Activated CD8-positive, alpha-beta memory T cell treated with anti-CD3 and anti-CD28 coated beads, Interleukin-2, amount 10 ng/mL, durations not matched to agents 7 days and 5 days (primary cell): Measurements from ENCODE around the gene UTF1. TPM values are rescaled to one million over a fixed set of nuclear protein-coding genes. Genes with fewer than 3 reads are reported as not detected.

Experiments used
- ATAC-seq: fragments of 150-1000 bp; cut with Tn5 transposase; one replicate; pipeline ENCODE4 v1.10.0; 2021; ENCODE audit warnings: moderate library complexity
- CTCF ChIA-PET: fragments of 350-600 bp; sonication (Branson Sonifier 250); formaldehyde crosslinking; loops from one replicate; lab custom pipeline; 2021; ENCODE audit warnings: antibody characterized with exemption; lab: Charles Lee
- DNase-seq: peaks from one replicate; pipeline ENCODE4 v3.0.0-alpha.2; 2020
- H3K27ac Mint-ChIP-seq: one replicate; pipeline ENCODE4 v1.8.0; 2021; ENCODE audit warnings: mild to moderate bottlenecking, mixed read lengths
- H3K27me3 Mint-ChIP-seq: one replicate; pipeline ENCODE4 v1.8.0; 2021; ENCODE audit warnings: mixed read lengths
- H3K36me3 Mint-ChIP-seq: one replicate; pipeline ENCODE4 v1.8.0; 2021; ENCODE audit warnings: mild to moderate bottlenecking, mixed read lengths
- H3K4me1 Mint-ChIP-seq: one replicate; pipeline ENCODE4 v1.8.0; 2021; ENCODE audit warnings: mixed read lengths
- H3K4me3 Mint-ChIP-seq: one replicate; pipeline ENCODE4 v1.8.0; 2021; ENCODE audit warnings: mild to moderate bottlenecking, moderate library complexity, mixed read lengths
- H3K9me3 Mint-ChIP-seq: one replicate; pipeline ENCODE4 v1.8.0; 2022; ENCODE audit warnings: low read depth, mixed read lengths
- total RNA-seq, 2 experiments: library from RNA; stranded (reverse); gene quantifications; one replicate each; pipeline ENCODE4 v1.2.3, GENCODE V29; 2021

The UTF1 gene
- total RNA-seq, 2 experiments from 2014 or later = not detected

DNA sequence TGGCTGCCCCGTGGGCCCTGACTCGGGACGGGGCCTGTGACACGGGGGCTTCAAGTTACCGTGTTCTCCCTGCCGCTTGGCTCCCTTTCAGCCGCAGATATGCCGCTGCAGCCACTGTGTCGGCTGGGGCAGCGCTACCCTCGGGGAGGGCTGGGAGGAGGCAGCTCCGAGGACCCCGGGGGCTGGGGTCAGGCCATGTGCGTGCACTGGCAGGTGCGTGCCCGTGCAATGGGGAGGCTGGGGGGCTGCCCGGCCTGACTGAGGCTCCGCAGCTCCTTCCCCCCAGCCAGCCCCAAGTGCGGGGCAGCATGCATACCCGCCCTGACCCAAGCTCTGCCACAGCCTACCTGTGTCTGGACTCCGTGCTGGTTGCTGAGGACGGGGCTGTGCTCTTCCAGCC is 40.8 kb upstream of the UTF1 start:
- ATAC-seq (no peak), DNase-seq (no peak)
- Mint-ChIP-seq H3K27me3 (peaks cover 14% of the 10 kb centered on the region), H3K9me3 (peaks cover 2% of the 10 kb centered on the region), H3K36me3 (no peaks in the 10 kb centered on the region), H3K27ac (no peak overlapping the region), H3K4me1 (no peaks in the 10 kb centered on the region), H3K4me3 (no peak overlapping the region)
- CTCF ChIA-PET = no interaction called here

DNA sequence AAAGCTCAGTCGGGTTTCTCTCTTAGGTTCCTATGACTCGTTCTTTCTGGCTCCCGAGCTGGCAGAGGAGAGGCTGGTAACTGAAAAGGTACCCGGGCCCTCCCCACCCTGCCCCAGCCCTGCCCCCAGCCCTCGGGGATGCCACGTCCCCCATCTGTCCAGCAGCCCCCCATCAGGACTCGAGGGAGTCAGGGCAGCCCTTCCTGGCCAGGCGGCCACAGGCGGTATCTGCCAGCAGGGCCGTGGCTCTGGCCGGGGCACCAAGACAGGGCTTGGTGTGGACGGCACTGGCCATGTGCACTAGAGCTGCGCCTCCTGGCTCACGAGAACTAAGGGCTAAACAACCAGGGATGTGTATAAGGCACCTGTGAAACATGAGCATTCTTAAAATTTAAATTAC is 40.3 kb upstream of the UTF1 start:
- H3K9me3 Mint-ChIP-seq = no peaks in the 10 kb centered on the region
- CTCF ChIA-PET = no interaction called here
- DNase-seq (no peak), ATAC-seq (no peak)
- no peaks in the 10 kb centered on the region for H3K4me1 Mint-ChIP-seq
- H3K4me3 Mint-ChIP-seq = no peak overlapping the region
- H3K36me3 Mint-ChIP-seq = no peaks in the 10 kb centered on the region
- peaks cover 14% of the 10 kb centered on the region for H3K27me3 Mint-ChIP-seq
- H3K27ac Mint-ChIP-seq = no peak overlapping the region

DNA sequence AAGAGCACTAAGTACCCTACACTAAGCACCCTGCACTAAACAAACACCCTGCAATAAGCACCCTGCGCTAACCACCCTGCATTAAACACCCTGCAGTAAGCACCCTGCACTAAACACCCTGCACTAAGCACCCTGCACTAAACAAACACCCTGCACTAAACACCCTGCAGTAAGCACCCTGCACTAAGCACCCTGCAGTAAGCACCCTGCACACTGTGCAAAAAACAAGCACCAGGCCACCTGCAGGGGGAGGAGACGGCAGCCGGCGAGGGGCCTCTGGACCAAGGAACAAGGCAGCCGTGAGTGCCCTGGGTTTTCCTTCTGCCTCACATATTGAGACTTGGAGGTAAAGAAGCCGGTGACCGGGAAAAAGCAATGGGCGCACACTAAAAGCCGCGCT is 39.8 kb upstream of the UTF1 start:
- no peaks in the 10 kb centered on the region for H3K9me3 Mint-ChIP-seq
- CTCF ChIA-PET = no interaction called here
- H3K4me1 Mint-ChIP-seq = no peaks in the 10 kb centered on the region
- no peaks in the 10 kb centered on the region for H3K36me3 Mint-ChIP-seq
- peaks cover 14% of the 10 kb centered on the region for H3K27me3 Mint-ChIP-seq
- no peak for DNase-seq
- H3K27ac Mint-ChIP-seq = no peak overlapping the region
- no peak for ATAC-seq
- H3K4me3 Mint-ChIP-seq = no peak overlapping the region

DNA sequence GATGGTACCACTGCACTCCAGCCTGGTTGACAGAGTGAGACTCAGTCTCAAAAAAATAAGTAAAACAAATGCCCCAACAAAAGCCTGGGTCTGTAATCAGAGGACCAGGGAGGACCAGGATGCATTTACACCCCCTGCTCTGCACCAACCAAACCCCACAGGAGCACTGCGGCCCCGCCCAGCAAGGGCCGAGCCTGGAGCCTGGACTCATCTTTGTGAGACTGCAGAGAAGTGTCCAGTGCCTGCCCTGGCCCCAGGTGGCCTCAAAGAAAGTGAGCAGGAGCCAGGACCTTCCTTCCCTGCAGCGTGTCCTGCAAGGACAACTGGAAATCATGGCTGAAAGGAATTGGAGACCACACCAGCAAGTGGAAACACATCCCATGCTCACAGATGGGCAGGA is 38.4 kb upstream of the UTF1 start:
- H3K4me3 Mint-ChIP-seq = no peak overlapping the region

DNA sequence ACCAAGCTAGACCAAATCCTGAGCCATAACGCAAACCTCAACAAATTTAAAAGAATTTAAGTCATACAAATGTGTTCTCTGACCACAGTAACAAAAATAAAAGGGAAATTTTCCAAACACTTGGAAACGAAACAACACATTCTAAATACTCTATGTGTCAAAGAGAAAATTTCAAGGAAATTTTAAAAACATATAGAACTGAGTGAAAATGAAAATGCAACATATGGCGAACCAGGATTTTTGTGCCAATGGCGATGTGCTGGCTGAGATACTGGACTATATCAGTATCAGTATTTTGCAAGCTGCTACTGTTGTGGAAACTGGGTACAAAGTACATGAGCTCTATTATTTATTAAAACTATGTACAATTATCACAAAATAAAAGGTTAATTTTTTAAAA is 35.9 kb upstream of the UTF1 start:
- Mint-ChIP-seq H3K36me3 (no peaks in the 10 kb centered on the region), H3K4me3 (no peak overlapping the region), H3K4me1 (no peaks in the 10 kb centered on the region), H3K27ac (no peak overlapping the region), H3K9me3 (no peaks in the 10 kb centered on the region), H3K27me3 (peaks cover 14% of the 10 kb centered on the region)
- CTCF ChIA-PET = no interaction called here
- DNase-seq (no peak), ATAC-seq (no peak)

More for the DNA sequence above, 38.4 kb upstream of the UTF1 start:
- no peaks in the 10 kb centered on the region for H3K9me3 Mint-ChIP-seq
- DNase-seq = no peak
- H3K36me3 Mint-ChIP-seq = no peaks in the 10 kb centered on the region
- ATAC-seq = no peak
- H3K27me3 Mint-ChIP-seq = peaks cover 14% of the 10 kb centered on the region
- CTCF ChIA-PET = no interaction called here
- H3K27ac Mint-ChIP-seq = no peak overlapping the region
- H3K4me1 Mint-ChIP-seq = no peaks in the 10 kb centered on the region

DNA sequence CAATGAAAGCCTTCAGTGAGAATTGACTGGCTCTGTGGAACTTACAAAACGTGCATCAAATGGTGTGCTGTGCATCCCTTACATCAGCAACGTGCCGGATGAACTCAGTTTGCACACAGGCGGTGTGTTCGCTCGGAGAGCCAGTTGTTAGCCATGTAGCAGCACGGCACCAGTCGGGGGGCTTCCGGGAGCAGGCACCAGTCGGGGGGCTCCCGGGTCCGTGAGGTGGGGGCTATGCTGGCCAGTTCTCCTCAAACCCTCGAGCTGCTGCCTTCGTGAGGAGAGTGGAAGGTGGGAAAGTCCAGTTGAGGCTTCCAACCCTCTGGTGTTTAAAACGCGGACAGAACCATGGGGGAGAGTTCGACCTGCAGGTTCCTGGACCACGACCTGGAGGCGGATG is 34.9 kb upstream of the UTF1 start:
- CTCF ChIA-PET = no interaction called here
- no peak overlapping the region for H3K27ac Mint-ChIP-seq
- no peak overlapping the region for H3K4me3 Mint-ChIP-seq
- H3K36me3 Mint-ChIP-seq = no peaks in the 10 kb centered on the region
- DNase-seq (no peak), ATAC-seq (no peak)
- H3K27me3 Mint-ChIP-seq = peaks cover 14% of the 10 kb centered on the region
- H3K4me1 Mint-ChIP-seq = no peaks in the 10 kb centered on the region
- no peaks in the 10 kb centered on the region for H3K9me3 Mint-ChIP-seq

DNA sequence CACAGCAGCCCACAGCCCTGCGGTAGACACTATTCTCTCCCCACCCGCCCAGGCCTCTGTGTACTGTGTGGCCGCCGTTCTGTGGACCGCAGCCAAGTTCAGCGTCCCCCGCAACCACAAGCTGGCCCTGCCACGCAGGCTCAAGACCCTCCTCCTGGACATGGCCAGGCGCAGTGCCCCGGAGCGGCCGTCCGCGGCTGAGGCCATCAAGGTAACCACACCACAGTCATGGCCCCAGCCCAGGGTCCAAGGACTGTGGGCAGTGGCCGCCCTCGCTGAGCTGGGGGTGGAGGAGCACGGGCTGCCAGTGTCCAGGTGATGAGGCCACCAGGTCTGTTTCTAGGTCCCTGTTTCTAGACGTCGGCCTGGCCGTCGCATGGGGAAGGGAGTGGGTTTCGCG is 34.4 kb upstream of the UTF1 start:
- ATAC-seq = no peak
- Mint-ChIP-seq H3K9me3 (no peaks in the 10 kb centered on the region), H3K27me3 (peaks cover 14% of the 10 kb centered on the region), H3K27ac (no peak overlapping the region), H3K4me1 (no peaks in the 10 kb centered on the region), H3K4me3 (no peak overlapping the region), H3K36me3 (no peaks in the 10 kb centered on the region)
- no peak for DNase-seq
- CTCF ChIA-PET = no interaction called here

DNA sequence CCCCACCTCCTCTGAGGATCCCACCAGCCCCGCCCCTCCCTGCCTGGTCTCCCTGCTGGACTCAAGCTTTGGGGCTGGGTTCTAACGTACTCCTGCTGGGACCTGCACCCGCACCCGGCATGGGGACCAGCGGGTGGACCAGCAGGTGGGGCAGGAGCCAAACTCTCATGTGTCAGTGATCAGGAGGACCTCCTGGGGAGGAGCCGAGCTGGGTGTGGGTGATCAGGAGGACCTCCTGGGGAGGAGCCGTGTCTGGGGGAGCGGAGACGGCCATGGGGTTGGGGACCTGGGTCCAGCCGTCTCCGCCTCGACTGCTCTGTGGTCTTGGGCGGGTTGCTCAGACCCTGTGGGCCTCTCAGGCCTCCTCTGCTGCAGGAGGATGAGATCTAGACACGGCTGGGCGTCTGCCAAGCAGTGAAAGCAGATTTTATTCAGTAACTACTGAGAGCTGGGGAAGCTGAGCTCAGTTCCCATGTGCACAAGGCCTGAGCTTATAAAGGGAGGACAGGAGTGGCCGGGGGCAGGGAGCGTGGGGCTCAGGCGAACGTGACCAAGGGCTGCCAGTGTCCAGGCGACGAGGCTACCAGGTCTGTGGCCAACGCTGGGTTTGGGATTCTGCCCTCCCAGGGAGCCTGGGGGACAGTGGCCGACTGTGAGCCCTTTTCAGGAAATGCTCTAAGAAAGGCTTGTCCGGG is 33.6 kb upstream of the UTF1 start:
- no peaks in the 10 kb centered on the region for H3K9me3 Mint-ChIP-seq
- CTCF ChIA-PET = no interaction called here
- DNase-seq (no peak), ATAC-seq (no peak)
- no peak overlapping the region for H3K4me3 Mint-ChIP-seq
- no peak overlapping the region for H3K27ac Mint-ChIP-seq
- H3K36me3 Mint-ChIP-seq = no peaks in the 10 kb centered on the region
- H3K27me3 Mint-ChIP-seq = peaks cover 14% of the 10 kb centered on the region
- no peaks in the 10 kb centered on the region for H3K4me1 Mint-ChIP-seq

DNA sequence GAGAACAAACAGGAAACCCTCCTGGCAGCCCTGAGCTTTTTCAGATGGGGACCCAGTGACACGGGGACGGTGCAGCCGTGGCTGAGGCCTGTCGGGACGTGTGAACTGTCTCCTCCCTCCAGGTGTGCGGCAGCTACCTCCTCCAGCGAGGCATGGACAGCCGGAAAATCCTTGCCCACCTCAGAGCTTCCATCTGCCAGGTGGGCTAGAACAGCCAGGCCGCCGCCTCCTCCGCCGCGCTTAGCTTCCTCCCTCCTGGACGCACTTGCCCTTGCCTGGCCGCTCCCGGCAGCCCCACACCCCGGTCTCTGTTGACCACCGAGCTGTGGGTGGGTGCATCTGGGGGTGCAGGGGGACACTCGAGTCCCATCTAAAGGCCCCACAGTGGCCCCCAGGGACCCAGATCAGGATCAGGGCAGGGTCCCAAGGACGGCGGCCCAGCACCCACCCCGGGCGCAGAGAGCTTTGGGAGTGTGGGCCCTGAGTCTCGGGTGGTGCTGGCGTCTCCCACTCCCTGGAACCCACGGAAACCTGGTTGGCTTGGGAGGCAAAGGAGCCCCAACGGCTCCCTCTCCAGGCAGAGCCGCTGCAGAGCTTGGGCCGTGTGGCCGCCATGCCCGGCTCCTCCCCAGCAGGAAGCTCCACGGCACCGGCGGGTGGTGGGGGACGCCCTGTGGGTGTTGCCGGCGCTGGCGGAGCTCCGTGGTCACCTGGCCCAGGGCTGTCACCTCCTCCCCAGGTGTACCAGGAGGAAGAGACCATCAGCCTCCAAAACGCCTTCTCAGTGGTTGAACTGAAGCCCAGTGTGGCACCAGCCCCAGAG is 32.9 kb upstream of the UTF1 start:
- H3K36me3 Mint-ChIP-seq = no peaks in the 10 kb centered on the region
- peaks cover 10% of the 10 kb centered on the region for H3K27me3 Mint-ChIP-seq
- DNase-seq (no peak), ATAC-seq (no peak)
- no peaks in the 10 kb centered on the region for H3K9me3 Mint-ChIP-seq
- CTCF ChIA-PET = no interaction called here
- H3K4me3 Mint-ChIP-seq = no peak overlapping the region
- no peak overlapping the region for H3K27ac Mint-ChIP-seq
- no peaks in the 10 kb centered on the region for H3K4me1 Mint-ChIP-seq

DNA sequence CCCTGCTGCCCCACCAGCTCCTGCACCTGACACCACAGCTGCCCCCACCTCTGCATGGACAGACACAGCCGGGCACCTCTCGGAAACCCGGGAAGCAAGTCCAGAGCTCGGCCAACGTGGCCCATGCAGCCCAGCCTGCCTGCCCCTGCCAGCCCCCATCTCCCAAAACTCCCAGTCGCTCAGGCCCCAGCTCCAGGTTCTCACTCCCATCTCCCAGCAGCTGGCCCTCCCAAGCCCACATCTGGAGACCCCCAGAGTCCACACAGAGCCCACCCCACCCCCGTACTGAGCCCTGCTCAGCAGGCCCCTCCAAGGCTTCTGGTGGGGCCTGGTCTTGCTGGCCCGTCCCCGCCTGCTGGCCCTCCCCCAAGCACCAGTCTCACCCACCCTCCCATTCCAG is 32.2 kb upstream of the UTF1 start:
- Mint-ChIP-seq H3K4me1 (no peaks in the 10 kb centered on the region), H3K4me3 (no peak overlapping the region), H3K36me3 (no peaks in the 10 kb centered on the region), H3K27ac (no peak overlapping the region), H3K27me3 (peaks cover 4% of the 10 kb centered on the region), H3K9me3 (no peaks in the 10 kb centered on the region)
- DNase-seq (no peak), ATAC-seq (no peak)
- CTCF ChIA-PET = no interaction called here

DNA sequence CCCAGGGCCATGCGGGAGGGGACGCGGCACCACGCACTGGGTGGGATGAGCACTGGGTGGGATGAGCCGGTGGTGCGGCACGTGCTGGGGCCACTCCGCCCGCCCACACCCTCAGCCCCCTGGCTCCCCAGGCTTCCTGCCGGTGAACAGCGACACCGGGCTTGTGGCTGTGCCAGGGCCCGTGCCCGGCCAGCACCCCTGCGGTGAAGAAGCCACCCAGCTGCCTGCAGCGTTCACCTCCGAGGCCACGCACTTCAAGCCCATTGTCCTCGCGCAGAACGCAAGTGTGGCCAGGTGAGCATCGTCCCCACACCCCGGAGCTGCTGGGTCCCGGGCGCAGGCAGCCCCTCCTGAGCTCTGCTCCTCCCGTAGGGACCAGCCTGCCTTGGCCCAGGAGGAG is 31.8 kb upstream of the UTF1 start:
- H3K4me3 Mint-ChIP-seq = no peak overlapping the region
- H3K4me1 Mint-ChIP-seq = no peaks in the 10 kb centered on the region
- H3K27ac Mint-ChIP-seq = no peak overlapping the region
- no peak for ATAC-seq
- DNase-seq = no peak
- H3K27me3 Mint-ChIP-seq = peaks cover 4% of the 10 kb centered on the region
- no peaks in the 10 kb centered on the region for H3K9me3 Mint-ChIP-seq
- no peaks in the 10 kb centered on the region for H3K36me3 Mint-ChIP-seq
- CTCF ChIA-PET = no interaction called here

DNA sequence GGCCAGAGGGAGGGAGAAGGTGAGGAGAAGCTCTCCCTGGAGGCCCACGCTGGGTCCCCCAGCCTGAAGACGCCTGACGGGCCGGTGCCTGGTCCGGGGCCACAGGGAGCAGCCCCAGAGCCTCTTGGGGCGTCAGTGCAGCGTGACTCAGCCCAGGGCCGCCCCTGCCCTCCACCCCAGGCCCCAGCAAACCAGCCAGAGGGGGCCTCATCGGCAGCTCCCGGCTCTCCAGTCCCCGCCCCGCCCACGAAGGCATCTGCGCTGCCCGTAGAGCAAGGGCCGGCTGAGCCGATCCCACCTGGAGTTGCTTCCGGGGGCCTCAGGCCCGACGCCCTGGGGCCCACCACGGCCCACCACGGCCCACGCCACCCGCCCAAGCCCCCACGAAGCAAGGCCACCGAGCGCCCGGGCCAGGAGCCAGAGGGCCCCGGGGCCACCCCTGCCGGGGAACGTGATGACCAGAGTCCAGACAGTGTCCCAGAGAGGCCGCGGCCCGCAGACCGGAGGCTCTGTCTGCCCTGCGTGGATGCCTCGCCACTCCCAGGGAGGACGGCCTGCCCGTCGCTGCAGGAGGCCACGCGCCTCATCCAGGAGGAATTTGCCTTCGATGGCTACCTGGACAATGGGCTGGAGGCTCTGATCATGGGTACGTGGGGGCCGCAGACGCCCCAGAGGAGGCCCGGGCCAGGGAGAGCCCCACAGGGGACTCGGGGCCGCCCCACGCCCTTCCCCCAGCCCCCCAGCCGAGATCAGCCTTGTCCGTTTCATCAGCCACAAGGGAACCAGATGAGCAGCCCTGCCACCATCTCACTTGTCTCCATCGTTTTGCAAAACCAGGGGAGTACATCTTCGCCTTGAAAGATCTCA is 31.2 kb upstream of the UTF1 start:
- Mint-ChIP-seq H3K27me3 (peaks cover 2% of the 10 kb centered on the region), H3K27ac (no peak overlapping the region)

DNA sequence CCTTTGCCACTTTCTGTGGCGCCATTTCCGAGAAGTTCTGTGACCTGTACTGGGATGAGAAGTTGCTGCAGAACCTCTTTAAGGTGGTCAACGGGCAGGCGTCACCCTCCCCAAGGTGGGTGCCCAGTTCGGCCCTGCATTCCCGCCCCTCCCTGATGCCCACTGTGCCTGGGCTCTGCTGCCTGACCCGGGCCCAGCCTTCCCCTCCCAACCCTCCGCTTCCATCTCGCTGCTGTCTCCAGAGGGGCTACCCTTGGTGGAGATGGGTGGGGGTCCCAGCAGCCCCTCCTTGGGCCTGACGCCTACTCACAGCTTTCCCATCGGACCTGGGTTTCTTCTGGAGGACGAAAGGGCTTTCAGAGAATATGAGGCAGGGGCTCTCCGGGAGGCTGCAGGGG is 30.5 kb upstream of the UTF1 start:
- Mint-ChIP-seq H3K36me3 (no peaks in the 10 kb centered on the region), H3K9me3 (no peaks in the 10 kb centered on the region), H3K27ac (no peak overlapping the region), H3K4me1 (no peaks in the 10 kb centered on the region), H3K27me3 (no peaks in the 10 kb centered on the region), H3K4me3 (no peak overlapping the region)
- CTCF ChIA-PET = no interaction called here
- DNase-seq = no peak
- no peak for ATAC-seq

More for the DNA sequence above, 31.2 kb upstream of the UTF1 start:
- Mint-ChIP-seq H3K36me3 (no peaks in the 10 kb centered on the region), H3K9me3 (no peaks in the 10 kb centered on the region), H3K4me3 (no peak overlapping the region), H3K4me1 (no peaks in the 10 kb centered on the region)
- DNase-seq = no peak
- CTCF ChIA-PET = no interaction called here
- no peak for ATAC-seq
